GM19023 (cell line): ENCODE data around the gene TARBP1.
"Not testable (repeated sequence)": the region's sequence is repeated elsewhere in the genome, so short reads cannot be mapped to it uniquely, and the experiment has no call there.

Experiments
- ATAC-seq: cut with Tn5 transposase; IDR thresholded peaks from one replicate; pipeline ENCODE4 v1.9.1; 2021; ENCODE audit warnings: mild to moderate bottlenecking, moderate library complexity; ENCODE audit not compliant: unreplicated experiment

The TARBP1 gene

GRCh38 chr1:234478481-234479309, at the start of gene TARBP1:
TARBP1 (minus strand) TSS chr1:234479179; CDS start chr1:234479103, 76 bp downstream.
- ATAC-seq: peak; percentile 73

GRCh38 chr1:234528074-234528865, 49.3 kb upstream of the TARBP1 start:
- no peak for ATAC-seq

GRCh38 chr1:234527346-234527745, 48.4 kb upstream of the TARBP1 start:
- no peak for ATAC-seq

- ATAC-seq: no peak
These were observed 47.9 kb upstream of the TARBP1 start for GRCh38 chr1:234526922-234527321.

GRCh38 chr1:234525099-234525799, 46.3 kb upstream of the TARBP1 start:
- ATAC-seq: no peak

GRCh38 chr1:234521836-234522235, 42.9 kb upstream of the TARBP1 start:
- no peak for ATAC-seq

GRCh38 chr1:234520908-234521817, 42.2 kb upstream of the TARBP1 start:
- no peak for ATAC-seq

- ATAC-seq: no peak
These were observed 40.5 kb upstream of the TARBP1 start for GRCh38 chr1:234519506-234519905.

GRCh38 chr1:234518876-234519275, 39.9 kb upstream of the TARBP1 start:
- no peak for ATAC-seq

- ATAC-seq: not testable (repeated sequence)
These were observed 39.1 kb upstream of the TARBP1 start for GRCh38 chr1:234518086-234518485.

GRCh38 chr1:234517110-234517802, 38.3 kb upstream of the TARBP1 start:
- ATAC-seq: no peak

GRCh38 chr1:234515821-234516241, 36.9 kb upstream of the TARBP1 start:
- no peak for ATAC-seq

GRCh38 chr1:234515411-234515810, 36.4 kb upstream of the TARBP1 start:
- ATAC-seq: no peak

- no peak for ATAC-seq
These were observed 33.5 kb upstream of the TARBP1 start for GRCh38 chr1:234512451-234512861.

- ATAC-seq: no peak
These were observed 30.7 kb upstream of the TARBP1 start for GRCh38 chr1:234509457-234510328.

GRCh38 chr1:234507626-234508387, 28.8 kb upstream of the TARBP1 start:
- ATAC-seq: no peak

GRCh38 chr1:234507089-234507488, 28.1 kb upstream of the TARBP1 start:
- ATAC-seq: no peak

GRCh38 chr1:234505769-234506102, 26.8 kb upstream of the TARBP1 start:
- ATAC-seq: no peak
